ENCODE results near the gene ROBO1.

Gene ROBO1

DNA sequence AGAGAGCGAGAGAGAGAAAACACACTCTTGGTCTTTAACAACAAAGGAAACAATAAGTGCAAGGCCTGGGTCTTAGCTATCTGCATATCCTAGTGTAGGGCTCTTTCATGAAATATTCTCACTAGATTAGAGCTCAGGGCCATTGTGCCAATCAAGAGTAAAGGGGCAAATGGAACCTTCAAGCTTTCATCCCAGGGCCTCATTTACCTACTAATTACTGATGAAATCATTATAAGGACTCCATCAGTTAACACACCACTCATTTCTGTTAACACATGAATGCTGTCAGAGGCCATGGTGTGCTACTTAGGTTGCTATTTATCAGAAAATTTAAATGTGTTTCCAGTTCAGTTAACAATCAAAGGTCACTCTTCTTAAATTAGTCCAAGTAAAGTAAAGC is 597.8 kb downstream of the ROBO1 start:
- no peak for DNase-seq (ENCODE audit: low read depth, low spot score)

DNA sequence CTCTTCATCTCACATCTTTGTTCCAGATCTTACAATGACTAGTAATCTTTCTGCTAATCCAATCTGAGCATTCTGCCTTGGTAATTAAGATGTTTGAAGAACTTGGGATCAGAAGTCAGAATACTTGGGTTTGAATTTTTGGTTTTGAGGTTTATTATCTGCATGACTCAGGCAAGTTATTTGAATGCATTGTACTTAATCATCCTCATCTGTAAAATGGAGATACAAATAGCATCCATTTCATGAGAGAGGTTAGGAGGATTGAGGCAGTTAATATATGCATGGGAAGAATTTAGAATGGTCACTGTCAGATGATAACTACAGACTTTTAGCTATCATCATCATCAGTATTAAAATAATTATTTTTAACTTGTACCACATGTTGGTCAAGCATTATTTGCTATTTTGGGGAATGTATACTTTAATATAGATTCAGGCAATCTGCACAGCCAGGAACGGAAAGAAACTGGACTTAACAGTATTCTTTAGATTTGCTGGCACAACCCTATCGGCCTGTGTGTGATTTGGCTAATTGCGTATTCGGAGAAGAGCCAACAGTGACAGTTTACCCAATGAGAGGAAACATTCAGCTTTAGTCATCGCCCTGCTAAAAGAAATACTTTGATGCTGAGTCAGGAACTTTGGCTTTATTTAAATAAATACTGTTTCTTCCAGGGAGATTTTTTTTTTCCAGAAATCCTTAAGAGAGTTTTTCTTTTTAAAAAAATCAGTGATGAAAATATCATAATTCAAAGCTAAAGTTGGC is 600.0 kb downstream of the ROBO1 start:
- peak; percentile 96 for DNase-seq (ENCODE audit: low read depth, low spot score)

DNA sequence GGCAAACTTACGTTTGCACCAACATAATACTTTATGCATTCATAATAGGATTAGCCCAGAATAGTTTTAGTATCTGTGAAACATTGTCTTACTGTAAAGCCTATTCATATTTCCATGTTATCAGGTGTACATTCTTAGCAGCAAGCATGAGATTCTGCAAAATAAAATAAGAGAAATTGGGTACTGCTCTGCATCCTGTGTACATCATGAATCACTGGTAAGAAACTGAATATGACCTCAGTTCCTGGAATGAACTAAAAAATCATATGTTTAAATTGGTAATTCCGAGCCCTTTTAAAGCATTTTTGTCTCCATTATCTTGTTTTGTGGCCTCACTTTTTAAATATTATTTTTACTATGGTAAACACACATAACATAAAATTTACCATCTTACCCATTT is 605.1 kb downstream of the ROBO1 start:
- DNase-seq (ENCODE audit: low read depth, low spot score), result no peak

DNA sequence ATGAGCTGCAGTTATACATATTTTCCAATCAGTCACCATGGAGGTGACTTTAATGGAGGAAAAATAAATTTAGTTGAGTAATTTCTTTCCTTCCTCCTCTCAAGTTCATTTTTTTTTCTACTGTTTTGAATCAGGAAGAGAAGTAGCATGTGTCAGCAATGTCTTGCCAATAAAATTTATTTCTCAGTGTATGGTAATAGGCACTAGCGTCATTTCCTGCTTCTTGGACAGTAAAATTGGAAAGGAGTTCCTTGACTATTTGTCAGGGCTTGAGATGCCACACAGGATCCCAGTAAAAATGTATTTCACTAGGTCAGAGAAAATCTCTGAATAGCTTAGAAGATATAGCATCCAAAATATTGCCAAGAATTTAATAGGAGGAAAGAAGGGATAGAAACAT is 605.9 kb downstream of the ROBO1 start:
- no peak for DNase-seq (ENCODE audit: low read depth, low spot score)

DNA sequence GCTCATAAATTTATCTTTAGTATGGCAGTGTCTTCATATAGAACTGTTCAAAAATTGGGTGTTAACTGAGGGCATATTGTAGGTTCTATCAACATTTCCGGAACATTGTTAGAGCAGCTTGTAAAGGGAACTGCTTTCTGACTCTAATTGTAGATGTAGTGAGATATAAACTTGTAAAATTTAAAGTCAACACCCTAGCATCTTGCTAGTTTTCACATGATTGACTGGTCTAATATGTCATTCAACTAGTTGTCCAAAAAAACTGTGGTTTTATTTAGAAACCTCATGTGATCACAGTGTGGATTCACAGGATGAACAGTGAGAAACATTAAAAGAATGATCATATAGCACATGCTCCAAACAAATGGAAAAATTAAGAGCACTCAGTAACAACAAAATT is 607.4 kb downstream of the ROBO1 start:
- no peak for DNase-seq (ENCODE audit: low read depth, low spot score)

DNA sequence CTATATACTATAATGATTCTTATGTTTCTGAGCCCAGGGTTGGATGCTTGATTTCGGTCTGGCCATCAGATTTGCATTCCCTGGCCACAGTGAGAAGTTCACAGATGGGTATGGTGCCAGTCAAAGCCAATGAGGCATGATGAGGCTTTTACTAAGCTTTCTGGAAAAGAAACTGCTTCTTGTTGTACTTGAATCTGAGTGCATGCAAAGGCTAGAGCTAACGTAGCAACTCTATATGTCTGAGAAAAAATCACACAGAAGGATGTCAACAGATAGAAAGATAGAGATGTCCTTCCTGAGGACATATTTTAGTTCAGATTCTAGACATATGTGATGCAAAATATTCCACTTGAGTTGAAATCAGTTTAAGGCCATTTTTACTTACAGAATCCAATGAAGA is 608.1 kb downstream of the ROBO1 start:
- DNase-seq (ENCODE audit: low read depth, low spot score), result no peak

DNA sequence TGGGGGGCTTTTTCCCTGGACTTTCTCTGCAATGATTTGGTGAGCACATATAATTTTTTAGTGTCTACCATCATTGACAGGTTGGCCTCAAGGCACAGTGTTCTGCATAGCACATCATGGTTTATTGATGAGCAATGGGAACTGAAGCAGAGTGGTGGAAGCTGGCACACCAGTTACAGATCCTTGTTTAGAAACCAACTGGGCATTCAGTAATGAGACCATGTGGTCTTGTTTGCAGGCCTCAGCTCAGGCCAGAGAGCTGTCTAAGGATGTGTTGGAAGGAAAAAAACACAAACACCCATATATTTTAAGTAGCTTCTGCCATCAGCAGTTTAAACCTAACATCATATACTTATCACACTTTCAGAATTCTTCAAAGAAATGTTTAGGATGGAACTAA is 610.6 kb downstream of the ROBO1 start:
- DNase-seq (ENCODE audit: low read depth, low spot score), result no peak

DNA sequence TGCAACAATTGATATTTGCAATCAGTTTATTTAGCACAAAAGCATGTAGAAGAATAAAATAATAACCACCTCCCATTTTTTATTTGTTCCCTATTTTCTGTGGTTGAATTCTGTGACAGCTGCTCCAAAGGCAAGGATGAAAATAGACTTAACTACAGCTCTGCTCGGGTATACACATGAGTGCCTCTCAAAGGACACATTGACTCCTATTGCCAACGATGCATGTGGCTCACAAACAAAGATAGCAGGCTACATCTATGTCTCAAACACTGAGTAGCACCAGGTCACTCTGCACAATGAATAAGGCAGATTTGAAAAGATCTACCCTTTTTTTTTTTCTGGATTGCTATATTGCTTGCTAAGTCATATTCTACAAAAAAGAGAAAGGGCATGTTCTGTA is 612.9 kb downstream of the ROBO1 start:
- no peak for DNase-seq (ENCODE audit: low read depth, low spot score)

DNA sequence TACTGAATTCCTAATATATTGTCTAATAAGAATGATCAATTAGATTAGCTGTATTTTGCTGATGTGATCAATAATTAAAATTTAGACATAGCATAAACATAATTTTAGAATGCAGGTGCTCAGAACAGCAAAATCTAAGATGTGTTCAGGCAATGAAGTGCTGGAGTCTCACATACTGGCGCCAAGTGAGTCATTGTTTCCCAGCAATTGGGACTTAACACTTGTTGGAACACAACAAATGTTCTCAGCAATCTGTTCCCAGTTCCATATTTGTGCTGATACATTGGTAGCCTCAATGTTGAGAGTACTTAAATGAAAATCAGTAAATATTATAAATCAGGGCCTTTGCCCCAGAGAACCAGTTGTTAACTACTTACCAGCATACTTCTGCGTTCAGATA is 619.0 kb downstream of the ROBO1 start:
- peak; percentile 66 for DNase-seq (ENCODE audit: low read depth, low spot score)

DNA sequence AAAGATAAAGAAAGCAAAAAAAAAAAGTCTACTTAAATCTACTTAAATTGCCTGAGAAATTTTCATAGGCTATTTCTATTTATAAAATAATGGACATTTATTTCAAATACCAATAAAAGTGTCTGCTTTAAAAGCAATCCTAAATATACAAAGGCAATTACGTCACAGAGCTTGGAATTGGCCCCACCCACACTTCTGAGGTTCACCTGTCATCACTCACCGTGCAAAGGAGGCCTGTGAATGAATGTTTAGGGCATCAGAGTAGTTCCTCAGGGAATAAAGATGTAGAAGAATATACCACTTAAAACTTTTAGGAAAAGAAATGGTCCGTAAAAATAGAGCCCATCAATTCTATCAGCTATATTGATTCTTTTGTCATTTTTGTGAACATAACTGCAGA is 621.8 kb downstream of the ROBO1 start:
- no peak for DNase-seq (ENCODE audit: low read depth, low spot score)

DNA sequence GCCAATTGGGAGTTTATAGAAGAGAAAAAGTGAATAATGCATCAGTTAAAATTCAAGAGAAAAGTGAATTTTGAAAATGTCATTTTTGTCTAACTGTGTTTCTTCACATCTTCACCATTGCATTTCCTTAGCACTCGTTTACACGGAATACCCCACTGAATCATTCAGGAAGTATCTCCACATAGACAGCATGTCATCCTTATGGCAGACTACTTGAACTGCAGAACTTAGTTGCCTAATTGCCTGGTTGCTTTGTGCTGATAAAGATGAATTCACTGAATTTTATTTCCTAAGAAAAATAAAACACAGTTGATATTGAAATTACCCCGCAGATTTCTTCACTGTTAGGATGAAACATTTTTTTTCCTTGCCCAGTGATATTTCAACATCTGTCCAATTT is 627.1 kb downstream of the ROBO1 start:
- peak; percentile 6 for DNase-seq (ENCODE audit: low read depth, low spot score)

DNA sequence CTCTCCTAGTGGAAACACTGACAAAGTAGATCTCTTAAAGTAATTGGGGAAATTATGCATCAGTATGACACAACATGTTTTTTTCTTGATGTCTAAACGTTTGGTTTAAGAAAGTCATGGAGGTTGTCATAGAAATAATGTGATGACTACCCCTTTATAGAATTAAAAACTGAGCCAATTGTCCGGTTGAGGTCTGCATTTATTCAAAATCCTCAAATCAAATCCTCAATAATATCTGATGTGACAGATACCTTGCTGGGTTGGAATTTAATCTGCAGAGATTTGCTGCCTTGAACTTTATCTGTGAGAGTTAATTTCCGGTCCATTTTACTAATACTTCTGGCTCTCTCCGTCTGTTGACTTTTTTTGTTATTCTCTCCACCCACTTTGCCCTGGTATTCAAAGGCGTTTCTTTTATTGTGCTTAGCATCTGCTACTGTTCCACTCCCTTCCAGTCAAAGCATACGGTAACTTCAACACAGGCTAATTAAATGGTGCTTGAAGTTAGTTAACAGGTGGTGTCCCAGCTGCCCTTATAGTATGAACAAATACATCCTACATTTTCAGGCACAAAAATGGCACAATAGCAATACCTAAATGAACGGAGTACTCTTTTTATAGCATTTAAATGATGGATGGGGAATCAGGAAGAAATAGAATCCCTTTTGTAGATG is 628.3 kb downstream of the ROBO1 start:
- DNase-seq (ENCODE audit: low read depth, low spot score), result peak; percentile 25

DNA sequence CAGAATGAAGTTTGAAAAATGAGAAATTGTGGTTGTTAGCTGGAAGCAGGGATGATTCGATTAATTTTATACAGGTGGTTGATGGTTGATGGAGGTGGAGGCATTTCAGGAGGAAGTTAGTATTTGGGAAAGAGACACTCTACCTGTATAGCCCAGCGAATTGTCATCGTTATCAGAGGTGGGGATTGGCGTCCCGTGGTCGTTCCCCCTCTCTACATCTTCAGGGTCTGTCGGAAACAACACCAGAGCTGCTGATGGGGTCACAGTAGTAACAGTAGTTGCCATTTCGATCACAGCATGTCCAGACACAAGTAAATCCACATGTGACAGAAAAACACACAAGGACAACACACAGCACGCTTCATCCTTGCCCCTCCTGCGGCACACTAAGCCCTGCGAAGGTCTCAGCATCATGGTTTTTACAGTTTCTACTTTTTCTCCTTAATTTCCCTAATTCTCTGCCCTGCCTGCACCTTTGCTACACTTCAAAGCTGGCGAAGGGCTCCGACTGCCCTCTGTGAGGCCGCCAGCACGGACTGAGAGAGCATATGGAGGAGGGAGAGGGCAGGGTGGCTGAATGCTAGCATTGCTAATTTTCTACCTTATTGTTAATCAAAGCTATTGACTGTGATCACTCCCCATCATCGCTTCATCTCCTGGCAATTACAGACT is 642.3 kb downstream of the ROBO1 start:
- DNase-seq (ENCODE audit: low read depth, low spot score), result no peak

DNA sequence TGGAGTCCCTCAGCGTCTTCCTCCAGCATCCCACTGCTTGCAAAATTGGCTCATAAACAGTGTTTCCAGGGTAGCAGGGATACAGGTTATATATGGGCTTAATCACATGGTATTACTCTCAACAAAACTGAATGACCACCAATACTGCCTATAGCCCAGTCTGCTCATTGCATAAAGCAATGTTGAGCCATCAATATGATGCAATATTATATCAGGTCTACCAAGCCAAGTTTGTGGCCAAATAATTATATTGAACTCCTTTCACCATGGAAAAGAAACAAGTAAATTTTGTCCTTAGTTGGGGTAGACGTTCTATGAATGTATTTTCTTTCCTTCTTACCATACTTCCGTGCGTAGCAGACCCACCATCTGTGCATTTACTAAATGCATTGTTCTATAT is 652.3 kb downstream of the ROBO1 start:
- no peak for DNase-seq (ENCODE audit: low read depth, low spot score)

DNA sequence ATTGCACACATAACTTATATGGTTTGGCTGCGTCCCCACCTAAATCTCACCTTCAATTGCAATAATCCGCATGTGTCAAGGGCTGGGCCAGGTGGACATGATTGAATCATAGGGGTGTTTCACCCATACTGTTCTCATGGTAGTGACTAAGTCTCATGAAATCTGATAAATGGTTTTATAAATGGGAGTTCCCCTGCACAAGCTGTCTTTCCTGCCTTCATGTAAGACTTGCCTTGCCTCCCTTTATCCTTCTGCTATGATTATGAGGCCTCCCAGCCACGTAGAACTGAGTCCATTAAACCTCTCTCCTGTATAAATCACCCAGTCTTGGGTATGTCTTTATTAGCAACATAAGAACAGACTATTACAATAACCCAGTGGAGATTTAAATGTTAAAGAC is 653.9 kb downstream of the ROBO1 start:
- DNase-seq (ENCODE audit: low read depth, low spot score), result no peak

DNA sequence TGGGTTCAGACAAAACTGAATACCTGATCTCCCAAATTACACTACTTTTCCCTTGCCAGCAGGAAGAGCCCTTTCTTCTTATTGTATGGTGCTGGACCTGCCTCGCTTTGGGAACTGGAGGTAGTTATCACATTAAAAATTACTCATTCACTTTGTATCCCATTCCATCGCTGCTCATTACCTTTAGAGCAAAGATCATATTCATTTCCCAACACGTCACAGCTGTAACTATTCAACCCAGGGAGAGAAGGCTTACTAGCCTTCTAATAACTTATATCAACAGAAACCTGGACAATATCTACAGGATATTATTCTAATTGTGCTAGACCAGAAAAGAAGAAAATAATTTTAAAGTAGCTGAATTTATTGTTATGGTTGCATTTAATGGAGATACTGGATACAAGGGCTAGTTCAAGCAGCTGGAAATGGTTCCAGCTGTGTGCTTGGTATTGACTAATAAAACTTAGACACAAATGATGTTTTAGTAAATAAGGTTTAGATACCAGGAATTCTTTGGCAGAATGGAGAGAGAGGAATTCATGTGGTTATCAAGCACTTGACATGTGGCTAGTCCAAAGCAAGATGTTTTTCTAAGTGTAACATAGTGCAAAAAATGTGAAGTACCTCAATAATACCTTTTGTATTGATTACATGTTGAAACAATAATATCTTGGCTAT is 656.3 kb downstream of the ROBO1 start:
- peak; percentile 70 for DNase-seq (ENCODE audit: low read depth, low spot score)

DNA sequence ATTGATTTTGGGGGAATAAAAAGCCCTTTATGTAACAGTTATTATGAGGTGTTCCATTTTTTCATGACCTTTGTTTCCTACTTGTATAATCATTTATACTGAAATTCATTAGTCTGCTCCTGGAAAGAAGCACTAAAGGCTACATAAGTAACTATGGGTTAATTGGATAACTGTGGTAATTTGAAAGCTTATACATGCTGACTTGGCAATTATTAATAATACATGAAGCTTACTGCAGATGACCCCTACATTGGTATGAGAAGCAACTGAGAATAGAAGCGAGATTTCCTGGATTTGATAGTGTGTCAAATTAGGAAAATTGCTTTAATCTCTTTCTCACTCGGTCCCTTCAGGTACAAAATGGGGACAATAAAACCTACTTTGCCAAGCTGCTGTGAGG is 658.0 kb downstream of the ROBO1 start:
- DNase-seq (ENCODE audit: low read depth, low spot score), result no peak

DNA sequence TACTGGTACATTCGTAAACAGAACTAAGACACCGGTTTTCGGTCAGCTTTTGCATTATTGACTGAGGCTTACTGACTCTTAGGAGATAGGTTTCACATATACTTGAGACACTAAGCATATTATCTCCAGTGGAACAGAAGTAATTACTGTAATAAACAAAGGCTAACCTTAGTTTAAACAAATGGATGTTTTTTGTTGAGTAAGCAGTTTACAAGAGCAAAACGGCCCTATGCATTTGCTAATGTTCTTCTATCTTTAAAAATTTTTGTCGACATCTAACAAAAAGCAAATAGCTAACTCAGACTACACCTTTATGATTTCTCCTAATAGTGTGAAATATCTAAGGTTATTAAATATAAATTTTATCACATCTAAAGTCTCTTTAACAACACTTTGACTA is 664.5 kb downstream of the ROBO1 start:
- no peak for DNase-seq (ENCODE audit: low read depth, low spot score)

DNA sequence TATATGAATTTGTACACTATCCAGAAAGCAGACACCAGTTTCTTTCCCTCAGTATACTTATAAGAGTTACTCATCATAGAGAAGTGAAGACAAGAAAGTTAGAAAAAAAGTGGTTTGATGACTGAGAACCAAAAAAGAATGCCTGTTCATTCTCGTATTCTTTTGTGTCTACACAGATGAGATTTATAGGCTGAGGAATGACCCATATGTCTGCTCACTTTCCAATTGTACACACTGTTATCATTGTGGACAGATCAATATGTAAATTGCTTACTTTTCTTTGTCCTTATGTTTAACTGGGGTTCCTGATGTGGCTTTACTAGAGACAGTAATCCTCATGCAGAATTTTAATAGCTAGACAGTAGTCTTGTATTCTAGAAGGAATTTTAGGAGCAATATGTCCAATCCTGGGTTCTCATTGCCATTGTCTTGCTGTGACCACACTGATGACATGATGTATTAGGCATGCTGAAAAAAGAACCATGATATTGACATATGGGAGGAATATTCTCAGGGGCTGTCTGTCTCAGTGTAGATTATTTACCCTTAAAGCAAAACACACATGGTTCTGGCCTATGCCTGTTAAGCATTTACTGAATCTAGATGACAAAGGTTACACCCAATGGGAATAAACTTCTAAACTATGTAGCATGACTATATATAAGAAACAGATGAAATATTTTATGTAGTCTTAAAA is 669.7 kb downstream of the ROBO1 start:
- DNase-seq (ENCODE audit: low read depth, low spot score), result peak; percentile 2

DNA sequence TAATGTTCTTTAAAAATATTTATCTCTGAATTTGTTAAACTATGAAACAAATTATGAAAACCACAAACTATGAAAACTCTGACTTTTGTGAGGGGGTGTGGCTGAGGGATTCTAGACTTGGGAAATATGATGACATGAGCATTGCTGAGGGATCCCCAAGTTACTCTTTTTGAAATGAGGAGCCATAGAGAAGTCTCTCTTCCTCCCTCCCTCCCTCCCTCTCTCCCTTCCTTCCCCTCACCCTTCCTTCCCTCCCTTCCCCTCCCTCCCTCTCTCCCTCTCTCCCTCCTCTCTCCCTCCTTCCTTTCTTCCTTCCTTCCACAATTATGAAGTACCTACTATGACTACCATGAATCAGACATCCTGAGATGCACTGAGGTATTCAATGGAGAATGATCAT is 673.1 kb downstream of the ROBO1 start:
- DNase-seq (ENCODE audit: low read depth, low spot score), result no peak

DNA sequence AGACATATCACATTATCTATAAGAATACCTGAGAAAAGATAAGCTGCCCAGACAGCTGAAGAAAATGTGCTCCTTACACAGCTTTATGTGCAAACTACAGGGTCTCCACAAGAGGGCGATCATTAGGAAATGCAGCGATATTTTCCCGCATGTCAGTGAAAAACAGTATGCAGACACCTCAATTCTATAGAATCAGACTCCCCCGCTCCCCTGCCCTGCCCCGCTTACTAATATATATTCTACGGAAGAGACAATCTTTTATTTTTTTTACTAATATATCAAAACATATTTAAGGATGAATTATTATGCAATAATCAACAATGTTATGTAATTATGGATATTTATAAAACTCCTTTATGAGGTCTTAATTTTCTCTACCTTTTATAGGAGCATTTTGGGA is 681.3 kb downstream of the ROBO1 start:
- DNase-seq (ENCODE audit: low read depth, low spot score), result peak; percentile 75

DNA sequence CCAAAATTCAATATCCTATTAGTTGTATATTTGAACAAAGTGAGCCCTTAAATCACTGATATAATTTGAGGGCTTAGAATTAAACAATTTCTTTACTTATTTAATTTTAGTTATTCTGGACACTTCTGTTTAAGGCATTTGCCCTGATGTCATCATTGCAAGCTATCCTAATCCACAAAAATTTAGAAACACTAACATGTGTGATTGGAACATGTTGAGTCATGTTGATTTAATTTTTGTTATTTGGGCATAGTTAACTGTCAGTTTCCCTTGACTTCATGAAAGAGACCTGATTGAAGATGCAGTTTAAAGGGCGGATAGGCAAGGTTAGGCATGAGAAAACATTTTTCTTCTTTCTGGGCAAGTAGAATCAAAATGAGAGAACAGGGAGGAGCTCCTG is 682.6 kb downstream of the ROBO1 start:
- DNase-seq (ENCODE audit: low read depth, low spot score), result peak; percentile 1
